GM18861 (cell line): ENCODE measurements around the gene LCE1E.

Experiments used
- ATAC-seq: cut with Tn5 transposase; IDR thresholded peaks from one replicate; pipeline ENCODE4 v1.9.1; 2021; ENCODE audit not compliant: unreplicated experiment

The LCE1E gene

DNA sequence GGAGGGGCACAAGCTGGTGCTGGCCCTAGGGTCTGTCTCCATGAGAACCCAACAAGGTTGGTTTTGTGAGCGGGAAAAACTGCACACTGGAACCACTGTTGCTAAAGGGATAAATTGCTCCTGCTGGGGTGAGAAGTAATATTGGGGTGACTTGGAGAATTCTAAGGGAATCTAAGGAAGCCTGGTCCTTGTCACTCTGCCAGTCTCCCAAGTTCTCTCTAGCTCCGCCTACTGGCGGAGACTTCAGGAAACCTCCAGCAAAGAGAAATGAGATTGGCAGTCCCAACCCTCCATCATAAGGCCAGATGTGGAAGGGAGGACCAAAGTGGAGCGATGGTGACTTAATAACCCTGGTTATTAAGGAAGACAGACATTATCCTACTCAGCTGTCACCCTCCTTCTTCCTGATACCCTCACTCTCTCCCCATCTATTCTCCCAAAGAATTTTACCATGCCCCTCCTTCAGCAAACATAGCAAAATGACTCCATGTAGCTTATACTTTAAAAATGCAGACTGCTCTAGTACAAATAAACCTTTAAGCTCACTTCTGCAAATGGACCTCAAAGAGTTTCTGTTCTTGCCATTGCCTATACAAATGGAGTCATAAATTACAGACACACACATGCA, 8.4 kb upstream of the LCE1E start:
- no peak for ATAC-seq

DNA sequence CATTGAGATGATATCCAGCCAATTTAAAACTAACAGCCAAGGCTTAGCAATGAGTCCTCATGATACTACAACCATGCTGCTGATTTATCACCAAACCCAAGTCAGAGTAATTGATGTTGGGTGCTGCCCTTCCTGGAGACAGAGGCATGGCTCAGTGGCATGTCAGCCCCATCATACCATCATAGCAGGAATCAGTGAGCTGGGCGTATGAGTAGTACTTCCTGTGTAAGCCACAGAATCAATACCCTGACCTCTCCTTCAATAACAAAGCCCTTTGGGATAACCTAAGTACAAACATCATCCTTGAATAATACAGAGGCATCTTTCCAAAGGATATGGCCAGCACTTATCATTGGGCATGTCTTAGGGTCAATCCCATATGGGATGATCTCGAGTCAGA, 3.0 kb upstream of the LCE1E start:
- no peak for ATAC-seq

GRCh38 chr1:152795686-152796085, 9.6 kb downstream of the LCE1E start:
- ATAC-seq, result no peak

DNA sequence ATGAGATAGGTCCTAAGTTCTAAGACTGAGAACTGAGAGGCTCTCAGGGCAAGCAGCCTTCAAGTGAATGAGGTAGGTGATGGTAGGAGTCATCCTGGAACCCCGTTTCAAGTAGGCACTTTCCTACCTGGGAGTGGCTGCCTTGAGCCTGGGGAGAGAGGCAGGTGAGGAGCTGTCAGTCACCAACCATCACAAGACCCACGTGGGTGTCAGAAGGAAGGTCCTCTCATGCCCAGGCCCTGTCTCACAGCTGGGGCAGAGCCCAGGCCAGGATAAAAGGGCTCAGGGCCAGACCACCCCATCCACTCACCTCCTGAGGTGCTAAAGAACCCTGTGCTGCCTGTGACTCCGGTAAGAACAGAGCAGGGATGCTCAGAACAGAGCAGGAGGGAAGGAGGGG, 10.4 kb downstream of the LCE1E start, which contains the start of gene LCE1D:
Gene LCE1D, plus strand, starts transcription at position 301 of the 400 bp plus-strand sequence. CDS start 1,074 bp downstream, outside the sequence.
- ATAC-seq, result no peak

DNA sequence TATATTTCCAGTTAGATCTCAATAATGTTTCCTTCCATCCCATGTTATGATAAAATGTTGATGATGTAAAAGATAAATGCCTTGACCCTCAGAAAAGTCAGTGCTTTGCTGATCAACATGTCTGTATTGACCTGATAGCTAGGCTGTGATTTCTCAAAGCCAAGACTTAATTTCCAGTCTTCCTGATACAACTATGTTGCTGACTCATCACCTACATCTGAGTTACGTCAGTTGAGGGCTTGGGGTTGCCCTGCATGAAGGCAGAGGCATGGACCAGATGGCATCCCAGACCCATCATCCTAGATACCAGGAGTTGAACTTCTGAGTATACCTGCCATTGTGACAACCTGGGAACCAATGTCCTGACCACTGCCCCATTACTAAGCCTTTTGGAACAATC, 15.3 kb downstream of the LCE1E start:
- no peak for ATAC-seq

DNA sequence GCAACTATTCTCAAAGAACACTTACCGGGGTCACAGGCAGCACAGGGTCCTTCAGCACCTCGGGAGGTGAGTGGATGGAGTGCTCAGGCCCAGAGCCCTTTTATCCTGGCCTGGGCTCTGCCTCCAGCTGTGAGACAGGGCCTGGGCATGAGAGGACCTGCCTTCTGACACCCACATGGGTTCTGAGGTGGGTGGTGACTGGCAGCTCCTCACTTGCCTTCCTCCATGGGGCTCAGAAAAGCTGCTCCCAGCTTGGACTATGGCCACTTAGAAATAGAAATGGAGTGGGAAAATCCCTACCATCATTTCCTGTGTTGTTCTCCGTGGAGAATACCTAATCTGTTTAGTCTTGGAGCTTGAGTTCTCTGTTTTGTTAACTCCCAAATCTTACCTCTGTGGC, 20.5 kb downstream of the LCE1E start, which contains the start of gene LCE1C:
Gene LCE1C, minus strand, starts transcription at position 76 of the 400 bp plus-strand sequence. CDS start 1,173 bp downstream, outside the sequence.
- ATAC-seq, result no peak

DNA sequence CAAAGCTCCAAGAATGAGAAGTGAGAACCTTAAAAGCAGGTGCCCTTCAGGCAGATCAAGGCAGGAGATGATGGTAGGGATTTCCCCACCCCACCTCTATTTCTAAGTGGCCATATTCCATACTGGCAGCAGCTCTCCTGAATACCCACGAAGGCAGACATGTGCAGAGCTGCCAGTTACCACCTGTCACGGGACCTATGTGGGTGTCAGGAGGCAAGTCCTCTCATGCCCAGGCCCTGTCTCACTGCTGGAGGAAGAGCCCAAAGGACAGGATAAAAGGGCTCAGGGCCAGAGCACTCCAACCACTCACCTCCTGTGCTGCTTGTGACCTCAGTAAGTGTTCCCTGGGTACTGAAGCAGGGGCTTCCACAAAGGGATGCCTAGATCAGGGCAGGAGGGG, 25.0 kb downstream of the LCE1E start:
- ATAC-seq, result no peak

DNA sequence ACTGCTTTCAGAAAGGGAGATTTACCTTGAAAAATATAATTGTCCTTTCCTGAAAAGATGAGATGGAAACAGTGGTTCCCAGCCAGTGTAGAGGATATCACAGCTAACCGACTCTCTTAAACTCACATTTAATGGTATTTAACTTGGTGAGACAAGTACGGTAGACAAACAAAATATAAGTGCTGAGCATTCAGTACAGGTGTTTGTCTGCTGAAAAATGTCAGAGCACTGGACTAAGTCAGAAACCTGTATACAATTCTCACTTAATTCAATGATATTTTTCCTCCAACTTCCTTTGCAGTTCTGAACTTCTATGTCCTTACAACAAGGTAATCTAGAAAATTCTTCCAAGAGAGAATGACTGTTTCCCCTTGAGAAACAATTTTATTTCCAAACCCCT, 25.6 kb downstream of the LCE1E start, which contains the start of gene LCE1B:
Gene LCE1B, plus strand, starts transcription at position 301 of the 400 bp plus-strand sequence. CDS start 476 bp downstream, outside the sequence.
- no peak for ATAC-seq

- no peak for ATAC-seq
Measured at GRCh38 chr1:152817309-152817708, 31.3 kb downstream of the LCE1E start.

- no peak for ATAC-seq
Measured at GRCh38 chr1:152823294-152823693, 37.2 kb downstream of the LCE1E start.

DNA sequence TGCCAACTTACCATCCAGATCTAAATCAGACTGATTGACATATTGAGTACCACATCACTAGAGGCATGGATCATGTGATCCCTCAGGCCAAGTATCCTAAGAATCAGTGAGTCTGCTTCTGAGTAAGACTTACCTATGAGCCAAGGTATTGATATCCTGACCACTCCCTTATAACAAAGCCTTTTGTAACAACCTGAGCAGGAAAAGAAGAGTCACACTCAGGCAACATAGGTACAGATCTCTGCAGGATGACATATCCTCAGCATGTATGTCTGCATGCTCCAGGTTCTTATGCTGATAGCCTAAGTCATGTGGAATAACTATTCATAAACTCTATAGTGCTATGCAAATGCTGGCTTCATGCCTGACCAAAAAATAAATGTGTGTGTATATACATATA, 38.9 kb downstream of the LCE1E start:
- ATAC-seq, result no peak

DNA sequence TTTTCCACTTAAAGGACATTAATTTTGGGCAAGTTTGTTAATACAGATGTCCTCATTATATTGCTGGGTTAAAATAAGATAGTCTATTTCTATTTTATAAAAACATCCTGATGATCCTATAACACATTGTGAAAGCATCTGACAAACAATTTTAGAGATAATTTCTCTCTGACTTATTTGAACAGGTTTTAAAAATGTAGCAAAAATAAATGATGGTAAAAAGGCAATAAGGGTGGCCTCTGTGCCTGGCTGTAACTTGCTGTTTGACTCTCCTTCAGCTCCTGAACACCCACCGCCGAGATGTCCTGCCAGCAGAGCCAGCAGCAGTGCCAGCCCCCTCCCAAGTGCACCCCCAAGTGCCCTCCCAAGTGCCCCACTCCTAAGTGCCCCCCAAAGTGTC, 41.1 kb downstream of the LCE1E start, which contains the start of gene LCE1A:
Gene LCE1A, plus strand, starts transcription at position 301 of the 400 bp plus-strand sequence. Its CDS starts 0 bp downstream, at position 301.
- ATAC-seq, result no peak

GRCh38 chr1:152836870-152837269, 50.8 kb downstream of the LCE1E start:
- no peak for ATAC-seq
